Gastrocnemius medialis (tissue), 4 donors: ENCODE results near the gene ATF5. TPM values are rescaled to one million over a fixed set of nuclear protein-coding genes. Genes with fewer than 3 reads are reported as not detected.

ENCODE experiments used
- ATAC-seq, 2 donors: fragments of 150-250 bp; one replicate each; pipeline ENCODE4 v1.9.1; 2016
- DNase-seq, 2 donors: peaks; one replicate each; pipeline ENCODE4 v3.0.0-alpha.2; 2019
- H3K27ac ChIP-seq, 4 donors: fragments of 200-600 bp; sonication (generic); 1 replicate in 1 of 4; 2 replicates in 3 of 4; pipeline ENCODE4 v1.5.1; 2016 to 2018; ENCODE audit warnings: mild to moderate bottlenecking in 2 of 4, moderate library complexity in 1 of 4
- H3K27me3 ChIP-seq, 3 donors: fragments of 200-600 bp; sonication (generic) in 2 of 3; 1 replicate in 1 of 3; 2 replicates in 2 of 3; pipeline versions ENCODE4 v1.5.1 to v1.6.0; 2016 to 2019; ENCODE audit warnings: mild to moderate bottlenecking in 1 of 3, moderate library complexity in 1 of 3
- H3K36me3 ChIP-seq, 2 donors: fragments of 200-600 bp; sonication (generic) in 1 of 2; one replicate each; pipeline ENCODE4 v1.5.1; 2017 to 2018
- H3K4me1 ChIP-seq, 2 donors: fragments of 200-600 bp; sonication (generic) in 1 of 2; one replicate each; pipeline ENCODE4 v1.5.1; 2016 to 2017; ENCODE audit warnings: mild to moderate bottlenecking in 2 of 2
- H3K4me3 ChIP-seq, 4 donors: fragments of 200-600 bp; sonication (generic) in 3 of 4; 1 replicate in 1 of 4; 2 replicates in 3 of 4; pipeline ENCODE4 v1.5.1; 2016 to 2019; ENCODE audit warnings: mild to moderate bottlenecking in 2 of 4
- H3K9me3 ChIP-seq, 3 donors: fragments of 200-600 bp; sonication (generic) in 2 of 3; 1 replicate in 1 of 3; 2 replicates in 2 of 3; pipeline ENCODE4 v1.5.1; 2016 to 2019
- CTCF ChIP-seq, 5 experiments: fragments of 450-650 bp in 3 of 5; fragments of 200-600 bp in 2 of 5; sonication (generic) in 2 of 5; IDR thresholded peaks in 4 of 5; conservative IDR thresholded peaks in 1 of 5; 1 replicate in 4 of 5; 2 replicates in 1 of 5; pipeline ENCODE4 v1.5.1; 2016 to 2019; ENCODE audit warnings: antibody characterized with exemption in 5 of 5, mild to moderate bottlenecking in 3 of 5, moderate library complexity in 3 of 5
- POLR2A ChIP-seq, 2 donors: fragments of 450-650 bp; IDR thresholded peaks; one replicate each; pipeline ENCODE4 v1.6.1; 2017; ENCODE audit warnings: antibody characterized with exemption in 2 of 2, mild to moderate bottlenecking in 2 of 2, moderate library complexity in 2 of 2
- in situ Hi-C, 4 donors: fragments of 200-750 bp; cut with MboI; loops; one replicate each; pipeline versions ENCODE4 v1.15.0 to v1.8.0; 2017; ENCODE audit warnings: low sequenced_read_pairs in 4 of 4
- intact Hi-C: fragments of 100-400 bp; cut with DNase I; formaldehyde crosslinking; loops from one replicate; pipeline ENCODE4 v1.15.1; 2023; ENCODE audit warnings: low total_unique reads
- total RNA-seq, 4 donors: library from RNA; depleted of rRNA; stranded (reverse); fragments of >200 nt; gene quantifications; one replicate each; pipeline versions ENCODE4 v1.1.0 to v1.2.3, GENCODE V29; 2016

ATF5 gene
- total RNA-seq, 4 donors from 2014 or later: 6.4 to 10.8 (median 9.0) TPM

DNA sequence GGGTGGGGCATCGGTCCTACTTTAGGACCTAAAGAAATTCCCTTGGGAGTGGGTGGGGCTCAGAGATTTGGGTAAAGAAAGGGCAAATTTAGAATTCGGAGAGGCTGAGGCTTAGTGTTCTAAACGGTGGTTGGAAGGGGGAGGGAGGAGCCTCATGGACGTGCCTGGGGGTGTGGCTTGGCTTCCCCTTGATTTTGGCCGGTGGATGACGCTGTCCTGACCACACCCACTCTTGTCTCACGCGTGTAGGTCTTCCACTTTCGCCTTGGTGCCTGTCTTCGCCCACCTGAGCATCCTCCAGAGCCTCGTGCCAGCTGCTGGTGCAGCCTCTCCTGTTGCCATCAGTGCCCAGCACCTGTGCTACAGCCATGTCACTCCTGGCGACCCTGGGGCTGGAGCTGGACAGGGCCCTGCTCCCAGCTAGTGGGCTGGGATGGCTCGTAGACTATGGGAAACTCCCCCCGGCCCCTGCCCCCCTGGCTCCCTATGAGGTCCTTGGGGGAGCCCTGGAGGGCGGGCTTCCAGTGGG lies 1.5 kb downstream of the ATF5 start:
- H3K4me1 ChIP-seq: peaks cover 18 to 28% of the 10 kb centered on the region in 2 donors
- in situ Hi-C loops (loop anchor here in 3 of 4 donors (25.0 kb wide), 1 partner anchor 207 kb away; no protein-coding TSS in a partner anchor), intact Hi-C loops (loop anchor here (5.0 kb wide), 1 partner anchor 72 kb away; no protein-coding TSS in a partner anchor)
- ATAC-seq (no peak), DNase-seq (peak in 1 of 2 donors; percentile 34)
- peaks cover 0 to 5% of the 10 kb centered on the region in 2 donors for H3K36me3 ChIP-seq
- peak overlapping the region; percentile 95 to 98 (median 96) for H3K27ac ChIP-seq
- TF ChIP-seq CTCF (IDR thresholded peaks at IDR 0.05 in 4 of 5, conservative IDR thresholded peaks at IDR 0.05 in 1 of 5): no peak
- no peak for TF ChIP-seq POLR2A (IDR thresholded peaks at IDR 0.05)
- H3K27me3 ChIP-seq: no peaks in the 10 kb centered on the region
- no peaks in the 10 kb centered on the region for H3K9me3 ChIP-seq
- H3K4me3 ChIP-seq: peak overlapping the region; percentile 80 to 97 (median 92)

DNA sequence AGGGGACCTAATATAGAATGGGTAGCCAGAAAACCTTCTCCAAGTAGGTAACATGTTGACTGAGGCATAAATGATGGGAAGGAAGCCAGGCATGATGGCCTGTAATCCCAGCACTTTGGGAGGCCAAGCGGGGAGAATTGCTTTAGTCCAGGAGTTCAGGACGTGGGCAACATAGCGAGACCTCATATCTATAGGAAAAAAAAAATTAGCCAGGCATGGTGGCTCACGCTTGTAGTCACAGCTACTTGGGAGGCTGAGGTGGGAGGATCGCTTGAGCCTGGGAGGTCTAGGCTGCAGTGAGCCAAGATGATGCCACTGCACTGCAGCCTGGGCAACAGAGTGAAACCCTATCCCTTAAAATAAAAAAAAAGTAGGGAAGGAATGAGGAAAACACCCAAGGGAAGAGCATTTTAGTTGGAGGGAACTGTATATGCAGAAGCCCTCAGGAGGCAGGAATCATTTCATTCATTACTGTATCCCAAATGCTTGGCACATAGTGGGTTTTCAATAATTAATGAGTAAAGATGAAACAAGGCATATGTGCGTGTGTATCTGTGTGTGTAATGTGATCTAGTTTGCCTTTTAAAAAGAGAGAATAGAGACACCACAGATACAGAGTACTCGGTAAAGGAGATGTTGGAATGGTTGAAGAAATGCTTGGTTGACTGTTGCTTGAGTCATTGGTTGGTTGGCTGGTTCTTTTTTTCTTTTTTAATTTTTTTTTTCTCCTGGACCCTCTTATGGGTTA lies 2.5 kb downstream of the ATF5 start:
- Histone ChIP-seq H3K4me3 (no peak overlapping the region), H3K4me1 (peaks cover 15 to 28% of the 10 kb centered on the region in 2 donors), H3K9me3 (no peaks in the 10 kb centered on the region), H3K27ac (peak overlapping the region in 1 of 4 donors; percentile 96), H3K27me3 (no peaks in the 10 kb centered on the region), H3K36me3 (peaks cover 0 to 5% of the 10 kb centered on the region in 2 donors)
- TF ChIP-seq POLR2A (IDR thresholded peaks at IDR 0.05): no peak
- no peak for TF ChIP-seq CTCF (IDR thresholded peaks at IDR 0.05 in 4 of 5, conservative IDR thresholded peaks at IDR 0.05 in 1 of 5)
- no peak for ATAC-seq
- no peak for DNase-seq
- intact Hi-C loops: loop anchor here (5.0 kb wide), 1 partner anchor 71 kb away; no protein-coding TSS in a partner anchor
- in situ Hi-C loops: loop anchor here in 3 of 4 donors (25.0 kb wide), 1 partner anchor 206 kb away; no protein-coding TSS in a partner anchor

DNA sequence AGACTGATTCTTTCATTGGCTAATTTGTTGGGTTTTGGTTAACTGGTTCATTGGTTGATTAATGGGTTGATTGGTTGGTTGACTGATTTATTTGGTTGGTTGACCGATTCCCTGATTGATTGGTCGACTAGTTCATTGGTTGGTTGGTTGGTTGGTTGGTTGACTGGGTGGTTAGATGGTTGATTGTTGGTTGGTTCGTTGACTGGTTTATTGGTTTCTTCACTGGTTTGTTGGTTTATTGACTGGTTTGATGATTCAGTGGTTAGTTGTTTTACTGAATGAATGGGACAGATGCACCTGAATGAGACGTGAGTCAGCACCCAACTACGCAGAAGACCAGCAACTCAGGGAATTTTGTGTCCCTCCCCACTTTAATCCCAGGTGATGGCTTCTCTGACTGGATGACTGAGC lies 3.0 kb downstream of the ATF5 start:
- Histone ChIP-seq H3K27me3 (no peaks in the 10 kb centered on the region), H3K27ac (no peak overlapping the region), H3K36me3 (peaks cover 0 to 5% of the 10 kb centered on the region in 2 donors), H3K9me3 (no peaks in the 10 kb centered on the region), H3K4me1 (peaks cover 15 to 25% of the 10 kb centered on the region in 2 donors), H3K4me3 (no peak overlapping the region)
- DNase-seq: no peak
- in situ Hi-C loops: loop anchor here in 3 of 4 donors (25.0 kb wide), 1 partner anchor 205 kb away; no protein-coding TSS in a partner anchor
- intact Hi-C loops: loop anchor here (5.0 kb wide), 1 partner anchor 70 kb away; no protein-coding TSS in a partner anchor
- TF ChIP-seq POLR2A (IDR thresholded peaks at IDR 0.05): no peak
- ATAC-seq: no peak

- H3K4me3 ChIP-seq: no peak overlapping the region
- no peaks in the 10 kb centered on the region for H3K27me3 ChIP-seq
- H3K9me3 ChIP-seq: no peaks in the 10 kb centered on the region
- TF ChIP-seq POLR2A (IDR thresholded peaks at IDR 0.05) (no peak), CTCF (IDR thresholded peaks at IDR 0.05 in 4 of 5, conservative IDR thresholded peaks at IDR 0.05 in 1 of 5) (no peak)
- peaks cover 12 to 18% of the 10 kb centered on the region in 2 donors for H3K4me1 ChIP-seq
- H3K36me3 ChIP-seq: no peaks in the 10 kb centered on the region
- intact Hi-C loops: loop anchor here (5.0 kb wide), 1 partner anchor 70 kb away; no protein-coding TSS in a partner anchor
- ATAC-seq: no peak
- in situ Hi-C loops: loop anchor here in 3 of 4 donors (25.0 kb wide), 1 partner anchor 205 kb away; no protein-coding TSS in a partner anchor
- H3K27ac ChIP-seq: no peak overlapping the region
- no peak for DNase-seq
These were observed 3.7 kb downstream of the ATF5 start for GRCh38 chr19:49932731-49933131.

DNA sequence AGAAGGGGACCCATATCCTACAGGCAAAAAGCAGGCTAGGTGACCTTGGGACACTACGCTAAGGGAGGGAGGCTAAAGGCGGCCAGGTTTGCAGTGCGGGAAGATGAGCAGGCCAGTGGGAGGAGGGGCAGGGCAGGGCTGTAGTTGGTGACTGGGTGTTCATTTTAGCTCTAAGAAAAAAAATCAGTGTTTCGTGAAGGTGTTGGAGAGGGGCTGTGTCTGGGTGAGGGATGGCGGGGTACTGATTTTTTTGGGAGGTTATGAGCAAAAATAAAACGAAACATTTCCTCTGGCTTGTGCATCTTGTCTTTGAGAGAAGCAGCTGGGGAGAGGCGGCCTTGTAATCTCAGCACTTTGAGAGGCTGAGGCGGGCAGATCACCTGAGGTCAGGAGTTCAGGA lies 4.6 kb downstream of the ATF5 start:
- no peak for DNase-seq
- no peak for ATAC-seq
- H3K4me1 ChIP-seq: peaks cover 6 to 12% of the 10 kb centered on the region in 2 donors
- in situ Hi-C loops: loop anchor here in 3 of 4 donors (25.0 kb wide), 1 partner anchor 204 kb away; no protein-coding TSS in a partner anchor
- H3K4me3 ChIP-seq: no peak overlapping the region
- no peaks in the 10 kb centered on the region for H3K9me3 ChIP-seq
- no peak overlapping the region for H3K27ac ChIP-seq
- TF ChIP-seq POLR2A (IDR thresholded peaks at IDR 0.05) (no peak), CTCF (IDR thresholded peaks at IDR 0.05 in 4 of 5, conservative IDR thresholded peaks at IDR 0.05 in 1 of 5) (no peak)
- intact Hi-C loops: loop anchor here (5.0 kb wide), 1 partner anchor 69 kb away; no protein-coding TSS in a partner anchor
- no peaks in the 10 kb centered on the region for H3K27me3 ChIP-seq
- H3K36me3 ChIP-seq: no peaks in the 10 kb centered on the region
